Colonic mucosa (tissue), 4 donors: ENCODE results near the gene STX10. TPM values are rescaled to one million over a fixed set of nuclear protein-coding genes. Genes with fewer than 3 reads are reported as not detected.

Experiments
- DNase-seq: peaks from one replicate; pipeline ENCODE4 v3.0.0-alpha.2; 2020
- H3K27ac ChIP-seq: fragments of 200-600 bp; one replicate; pipeline ENCODE4 v1.8.0; 2021
- H3K27me3 ChIP-seq: fragments of 200-600 bp; one replicate; pipeline ENCODE4 v1.8.0; 2021
- H3K36me3 ChIP-seq: fragments of 200-600 bp; one replicate; pipeline ENCODE4 v1.8.0; 2021
- H3K4me1 ChIP-seq: fragments of 200-600 bp; one replicate; pipeline ENCODE4 v1.8.0; 2021; ENCODE audit warnings: mild to moderate bottlenecking
- H3K4me3 ChIP-seq: fragments of 200-600 bp; one replicate; pipeline ENCODE4 v1.8.0; 2021
- H3K9ac ChIP-seq, 2 donors: one replicate each; pipeline ENCODE4 v1.7.0; 2013; ENCODE audit warnings: control low read depth in 2 of 2, low read depth in 2 of 2, low read length in 2 of 2
- H3K9me3 ChIP-seq: fragments of 200-600 bp; one replicate; pipeline ENCODE4 v1.8.0; 2021
- CTCF ChIP-seq: fragments of 200-600 bp; IDR thresholded peaks from one replicate; pipeline ENCODE4 v1.8.0; 2022; ENCODE audit warnings: antibody characterized with exemption, mild to moderate bottlenecking
- intact Hi-C: fragments of 100-400 bp; cut with DNase I; formaldehyde crosslinking; loops from one replicate; pipeline ENCODE4 v1.14.1; 2022
- total RNA-seq, 2 donors: library from RNA; stranded (reverse); fragmentation: NEBNext Ultra II Directional in 1 of 2; extraction: Animal tissue kit (Norgen Biotek cat#: 25700) in 1 of 2; gene quantifications; one replicate each; pipeline ENCODE4 v1.2.1, GENCODE V29; 2021
- donor health status: healthy.
- donor health status: DM: no; HTN: no; CAD: no.
- donor health status: DM: no; HTN: no; CAD: no.

STX10 gene
- total RNA-seq, 2 donors from 2014 or later, result 51.0 to 78.2 TPM

GRCh38 chr19:13098277-13099072 is 51.7 kb downstream of the STX10 start:
- Histone ChIP-seq H3K27me3 (no peaks in the 10 kb centered on the region), H3K9me3 (no peaks in the 10 kb centered on the region), H3K4me1 (peaks cover 26% of the 10 kb centered on the region), H3K9ac (peak overlapping the region; percentile 55 to 71), H3K27ac (peak overlapping the region; percentile 65), H3K36me3 (no peaks in the 10 kb centered on the region), H3K4me3 (peak overlapping the region; percentile 27)
- TF ChIP-seq CTCF, result no peak
- DNase-seq, result peak; percentile 58
- intact Hi-C loops, result loop anchor here (10.0 kb wide), 1 partner anchor 64 kb away; no protein-coding TSS in a partner anchor

- no peaks in the 10 kb centered on the region for H3K36me3 ChIP-seq
- intact Hi-C loops, result loop anchor here (10.0 kb wide), 1 partner anchor 63 kb away; no protein-coding TSS in a partner anchor
- H3K27ac ChIP-seq, result peak overlapping the region; percentile 65
- H3K4me1 ChIP-seq, result peaks cover 23% of the 10 kb centered on the region
- DNase-seq, result no peak
- H3K9ac ChIP-seq, result no peak overlapping the region
- H3K27me3 ChIP-seq, result no peaks in the 10 kb centered on the region
- no peak for TF ChIP-seq CTCF
- peak overlapping the region; percentile 13 for H3K4me3 ChIP-seq
- H3K9me3 ChIP-seq, result no peaks in the 10 kb centered on the region
Measured at GRCh38 chr19:13097463-13098258, 52.5 kb downstream of the STX10 start.

GRCh38 chr19:13097033-13097462 is 53.1 kb downstream of the STX10 start:
- peak overlapping the region; percentile 40 for H3K27ac ChIP-seq
- peaks cover 17% of the 10 kb centered on the region for H3K4me1 ChIP-seq
- H3K36me3 ChIP-seq, result no peaks in the 10 kb centered on the region
- peak overlapping the region; percentile 2 for H3K4me3 ChIP-seq
- no peak for TF ChIP-seq CTCF
- no peak for DNase-seq
- no peaks in the 10 kb centered on the region for H3K9me3 ChIP-seq
- intact Hi-C loops, result loop anchor here (10.0 kb wide), 1 partner anchor 62 kb away; no protein-coding TSS in a partner anchor
- no peak overlapping the region for H3K9ac ChIP-seq
- H3K27me3 ChIP-seq, result no peaks in the 10 kb centered on the region

- no peak for TF ChIP-seq CTCF
- no peak for DNase-seq
- Histone ChIP-seq H3K9me3 (no peaks in the 10 kb centered on the region), H3K4me1 (peaks cover 14% of the 10 kb centered on the region), H3K27ac (peak overlapping the region; percentile 36), H3K36me3 (no peaks in the 10 kb centered on the region), H3K27me3 (no peaks in the 10 kb centered on the region), H3K4me3 (no peak overlapping the region), H3K9ac (peak overlapping the region in 1 of 2 donors; percentile 26)
- intact Hi-C loops, result loop anchor here (10.0 kb wide), 1 partner anchor 61 kb away; no protein-coding TSS in a partner anchor
Measured at GRCh38 chr19:13095934-13096927, 53.9 kb downstream of the STX10 start.
